ENCODE measurements around the gene NOS1AP. TPM values are rescaled to one million over a fixed set of nuclear protein-coding genes. Genes with fewer than 3 reads are reported as not detected.

The NOS1AP gene
- total RNA-seq, 4 donors from 2014 or later: 8.5 to 34.8 (median 14.1) TPM

DNA sequence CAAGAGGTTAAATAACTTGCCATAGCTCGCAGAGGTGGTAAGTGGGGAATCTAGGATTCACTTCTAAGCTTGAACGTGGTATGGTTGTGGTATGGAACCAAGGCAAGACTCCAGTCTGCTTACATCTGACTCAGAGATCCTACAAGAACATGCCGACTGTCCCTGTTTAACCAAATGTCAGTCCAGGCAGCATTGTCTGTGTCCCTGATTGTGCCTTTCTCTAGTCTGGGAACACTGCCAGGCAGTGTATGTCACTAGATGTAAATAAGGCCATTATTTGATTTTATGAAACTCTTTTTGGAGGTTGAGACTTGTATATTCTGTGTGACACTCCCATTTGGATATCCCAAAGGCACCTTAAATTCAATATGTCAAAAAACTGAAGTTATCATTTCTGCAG is 96.0 kb downstream of the NOS1AP start:
- 69 to 100% methylated on average over 2 to 3 of the region's 3 CpGs for WGBS, 2 donors (ENCODE audit: low coverage in 1 of 2)
- DNase-seq: no peak
- H3K4me1 ChIP-seq: peaks cover 0 to 10% (median 2%) of the 10 kb centered on the region in 4 donors
- H3K36me3 ChIP-seq: no peaks in the 10 kb centered on the region
- TF ChIP-seq, protein P1, sequence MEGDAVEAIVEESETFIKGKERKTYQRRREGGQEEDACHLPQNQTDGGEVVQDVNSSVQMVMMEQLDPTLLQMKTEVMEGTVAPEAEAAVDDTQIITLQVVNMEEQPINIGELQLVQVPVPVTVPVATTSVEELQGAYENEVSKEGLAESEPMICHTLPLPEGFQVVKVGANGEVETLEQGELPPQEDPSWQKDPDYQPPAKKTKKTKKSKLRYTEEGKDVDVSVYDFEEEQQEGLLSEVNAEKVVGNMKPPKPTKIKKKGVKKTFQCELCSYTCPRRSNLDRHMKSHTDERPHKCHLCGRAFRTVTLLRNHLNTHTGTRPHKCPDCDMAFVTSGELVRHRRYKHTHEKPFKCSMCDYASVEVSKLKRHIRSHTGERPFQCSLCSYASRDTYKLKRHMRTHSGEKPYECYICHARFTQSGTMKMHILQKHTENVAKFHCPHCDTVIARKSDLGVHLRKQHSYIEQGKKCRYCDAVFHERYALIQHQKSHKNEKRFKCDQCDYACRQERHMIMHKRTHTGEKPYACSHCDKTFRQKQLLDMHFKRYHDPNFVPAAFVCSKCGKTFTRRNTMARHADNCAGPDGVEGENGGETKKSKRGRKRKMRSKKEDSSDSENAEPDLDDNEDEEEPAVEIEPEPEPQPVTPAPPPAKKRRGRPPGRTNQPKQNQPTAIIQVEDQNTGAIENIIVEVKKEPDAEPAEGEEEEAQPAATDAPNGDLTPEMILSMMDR (IDR thresholded peaks at IDR 0.05): no peak
- TF ChIP-seq POLR2AphosphoS5 (IDR thresholded peaks at IDR 0.05) (no peak), EP300 (IDR thresholded peaks at IDR 0.05; ENCODE audit: low read depth) (no peak), POLR2A (IDR thresholded peaks at IDR 0.05) (no peak)
- no peaks in the 10 kb centered on the region for H3K9me3 ChIP-seq
- intact Hi-C loops (cut with DNase I; ENCODE audit: low total_unique reads) (no loop called here), in situ Hi-C loops (cut with MboI; ENCODE audit: low pct_ligation_motif_present in 1 of 4, low pct_unique_long_range_greater_than_20kb in 1 of 4, low sequenced_read_pairs in 3 of 4) (no loop called here)
- no peak overlapping the region for H3K4me3 ChIP-seq
- no peak overlapping the region for H3K27ac ChIP-seq
- no peaks in the 10 kb centered on the region for H3K27me3 ChIP-seq

GRCh38 chr1:162166917-162167615 is 97.6 kb downstream of the NOS1AP start:
- in situ Hi-C loops (cut with MboI; ENCODE audit: low pct_ligation_motif_present in 1 of 4, low pct_unique_long_range_greater_than_20kb in 1 of 4, low sequenced_read_pairs in 3 of 4) (no loop called here), intact Hi-C loops (cut with DNase I; ENCODE audit: low total_unique reads) (no loop called here)
- Histone ChIP-seq H3K4me1 (peaks cover 0 to 10% (median 2%) of the 10 kb centered on the region in 4 donors), H3K36me3 (no peaks in the 10 kb centered on the region), H3K4me3 (no peak overlapping the region), H3K27me3 (no peaks in the 10 kb centered on the region), H3K9me3 (no peaks in the 10 kb centered on the region), H3K27ac (no peak overlapping the region)
- 57 to 85% methylated on average over 3 to 9 of the region's 9 CpGs for WGBS, 2 donors (ENCODE audit: low coverage in 1 of 2)
- TF ChIP-seq EP300 (IDR thresholded peaks at IDR 0.05; ENCODE audit: low read depth) (no peak), POLR2A (IDR thresholded peaks at IDR 0.05) (no peak), POLR2AphosphoS5 (IDR thresholded peaks at IDR 0.05) (no peak)
- TF ChIP-seq, protein P1 (IDR thresholded peaks at IDR 0.05): no peak
- DNase-seq: no peak

DNA sequence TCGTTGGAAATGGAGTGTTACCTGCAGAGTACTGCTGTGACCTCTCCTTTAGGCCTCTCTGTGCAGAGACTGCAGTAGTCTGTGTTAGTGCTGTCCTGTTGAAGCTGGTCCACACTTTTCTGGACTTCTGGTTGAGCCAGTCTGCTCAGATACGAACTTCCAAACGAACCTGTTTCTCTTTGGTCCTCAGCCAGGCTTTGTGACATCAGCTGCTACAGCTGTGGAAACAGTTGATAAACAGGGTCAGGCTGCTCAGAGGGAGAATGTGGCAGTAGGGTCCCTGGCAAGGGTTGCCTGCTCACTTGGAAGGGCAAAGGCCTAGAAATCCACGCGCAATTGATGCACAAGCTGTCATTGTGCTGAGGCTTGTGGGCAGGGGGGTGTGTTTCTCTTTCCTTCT is 98.8 kb downstream of the NOS1AP start:
- peaks cover 0 to 10% (median 2%) of the 10 kb centered on the region in 4 donors for H3K4me1 ChIP-seq
- in situ Hi-C loops (cut with MboI; ENCODE audit: low pct_ligation_motif_present in 1 of 4, low pct_unique_long_range_greater_than_20kb in 1 of 4, low sequenced_read_pairs in 3 of 4): no loop called here
- WGBS, 2 donors (ENCODE audit: low coverage in 1 of 2): 44 to 92% methylated on average over 2 to 5 of the region's 5 CpGs
- H3K4me3 ChIP-seq: no peak overlapping the region
- no peak for DNase-seq
- intact Hi-C loops (cut with DNase I; ENCODE audit: low total_unique reads): no loop called here
- TF ChIP-seq EP300 (IDR thresholded peaks at IDR 0.05; ENCODE audit: low read depth) (no peak), POLR2AphosphoS5 (IDR thresholded peaks at IDR 0.05) (no peak), POLR2A (IDR thresholded peaks at IDR 0.05) (no peak)
- TF ChIP-seq, protein P1 (IDR thresholded peaks at IDR 0.05): no peak
- H3K27ac ChIP-seq: peak overlapping the region in 1 of 4 donors; percentile 28
- no peaks in the 10 kb centered on the region for H3K9me3 ChIP-seq
- no peaks in the 10 kb centered on the region for H3K36me3 ChIP-seq
- no peaks in the 10 kb centered on the region for H3K27me3 ChIP-seq

GRCh38 chr1:162169031-162169790 is 99.7 kb downstream of the NOS1AP start:
- Histone ChIP-seq H3K4me1 (peaks cover 0 to 10% (median 2%) of the 10 kb centered on the region in 4 donors), H3K36me3 (no peaks in the 10 kb centered on the region), H3K27ac (no peak overlapping the region), H3K9me3 (no peaks in the 10 kb centered on the region), H3K4me3 (no peak overlapping the region), H3K27me3 (no peaks in the 10 kb centered on the region)
- in situ Hi-C loops (cut with MboI; ENCODE audit: low pct_ligation_motif_present in 1 of 4, low pct_unique_long_range_greater_than_20kb in 1 of 4, low sequenced_read_pairs in 3 of 4) (no loop called here), intact Hi-C loops (cut with DNase I; ENCODE audit: low total_unique reads) (no loop called here)
- 77 to 100% methylated on average over 1 to 7 of the region's 7 CpGs for WGBS, 2 donors (ENCODE audit: low coverage in 1 of 2)
- TF ChIP-seq EP300 (IDR thresholded peaks at IDR 0.05; ENCODE audit: low read depth) (no peak), POLR2A (IDR thresholded peaks at IDR 0.05) (no peak), POLR2AphosphoS5 (IDR thresholded peaks at IDR 0.05) (no peak)
- TF ChIP-seq, protein P1 (IDR thresholded peaks at IDR 0.05): no peak
- no peak for DNase-seq

All from transverse colon (tissue), 4 donors.